Stimulated activated CD4-positive, alpha-beta T cell treated with anti-CD3 and anti-CD28 coated beads, Interleukin-4, amount 100 ng/mL, for 4 hours (primary cell): ENCODE data around the gene FBXO38.
A peak's percentile ranks its signal among the peaks of the same experiment; 100 is the strongest.

Source experiments
- DNase-seq, 2 experiments: peaks; one replicate each; pipeline ENCODE4 v3.0.0-alpha.2; 2020

Gene FBXO38

DNA sequence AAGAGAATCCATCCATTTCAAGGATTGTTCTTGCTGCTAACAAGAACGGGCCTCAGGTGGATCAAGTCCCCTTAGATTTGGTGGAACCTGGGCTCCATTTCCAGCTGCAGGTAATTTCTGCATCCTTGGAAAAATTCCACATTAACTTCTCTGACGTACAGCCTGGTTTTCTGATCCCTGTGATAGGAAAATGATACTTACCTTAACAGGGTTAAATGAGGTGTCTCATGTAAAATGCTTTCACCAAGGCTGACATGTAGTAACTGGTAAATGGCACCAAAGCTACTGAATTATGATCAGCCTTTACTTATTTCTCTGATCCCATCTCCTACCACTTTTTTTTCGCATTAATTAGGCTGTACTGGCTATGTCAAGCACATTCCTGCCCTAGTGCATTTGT is 93.7 kb downstream of the FBXO38 start:
- no peak for DNase-seq

DNA sequence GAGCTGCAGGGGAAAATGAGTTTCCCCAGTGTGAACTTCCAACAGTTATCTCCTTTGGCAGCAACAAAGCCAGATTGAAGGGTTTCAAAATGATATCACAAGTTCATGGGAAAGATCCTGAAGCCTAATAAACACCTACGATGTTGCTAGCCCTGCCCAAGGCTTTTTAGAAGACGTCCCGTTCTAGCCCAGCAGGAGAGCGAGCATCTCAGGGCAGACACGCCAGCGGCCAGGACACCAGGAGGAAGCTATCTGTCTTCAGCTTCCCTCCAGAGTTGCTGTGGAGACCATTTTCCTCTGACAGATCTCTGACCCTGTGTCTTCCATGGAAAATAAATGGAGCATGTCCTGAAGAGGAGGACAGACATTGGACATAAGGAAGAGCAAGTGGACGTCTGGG is 98.4 kb downstream of the FBXO38 start:
- DNase-seq: no peak

DNA sequence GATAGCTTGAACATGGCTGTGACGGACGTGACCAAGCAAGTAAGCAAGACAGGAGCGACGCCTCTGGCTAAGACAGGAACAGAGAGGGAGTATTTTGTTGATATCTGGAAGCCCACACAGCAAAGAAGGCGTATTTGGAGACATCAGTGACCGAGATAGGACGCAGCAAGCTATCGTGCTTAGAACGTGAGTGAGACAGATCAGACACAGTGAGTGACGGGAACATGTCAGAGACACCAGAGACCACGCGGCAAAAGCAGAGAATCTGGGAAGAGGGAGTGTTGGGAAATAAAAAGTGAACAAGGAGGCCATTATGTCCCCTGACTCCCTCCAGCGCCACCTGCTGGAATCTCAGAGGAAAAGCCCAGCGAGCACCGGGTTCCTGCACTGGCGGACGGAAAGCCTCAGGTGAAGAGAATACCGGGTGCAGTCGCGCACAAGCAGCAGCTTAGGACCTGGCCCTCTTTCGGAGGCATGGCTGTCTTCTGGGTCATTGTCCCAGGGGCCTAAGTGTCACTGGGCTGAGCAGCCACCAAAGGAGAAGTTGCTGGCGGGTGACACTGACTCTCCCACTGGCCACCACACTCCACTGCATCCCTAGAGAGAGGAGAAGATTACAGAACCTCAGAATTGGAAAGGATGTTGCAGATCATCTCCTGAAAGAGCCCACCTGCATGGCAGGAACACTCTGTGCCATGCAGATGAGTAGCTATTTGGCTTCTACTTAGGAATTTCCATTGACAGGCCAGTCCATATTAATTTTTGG is 99.1 kb downstream of the FBXO38 start:
- DNase-seq: peak; percentile 36 to 51

DNA sequence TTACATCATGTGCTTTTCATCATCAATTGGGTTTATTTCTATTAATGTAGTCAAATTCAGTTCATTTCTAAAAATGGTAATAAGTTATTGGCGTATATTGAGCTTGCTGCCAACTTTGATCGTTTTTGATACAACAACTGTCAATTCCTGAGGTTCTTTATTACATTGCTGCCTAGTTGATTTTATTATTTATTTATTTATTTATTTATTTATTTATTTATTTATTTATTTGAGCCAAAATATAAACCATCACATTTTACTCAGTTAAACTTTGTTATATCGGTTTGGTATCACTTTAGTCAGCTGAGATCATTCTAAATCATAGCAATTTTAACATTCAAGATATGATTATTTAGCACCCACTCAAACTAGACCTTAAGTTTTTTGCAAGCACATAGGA is 100.0 kb downstream of the FBXO38 start:
- DNase-seq: no peak

DNA sequence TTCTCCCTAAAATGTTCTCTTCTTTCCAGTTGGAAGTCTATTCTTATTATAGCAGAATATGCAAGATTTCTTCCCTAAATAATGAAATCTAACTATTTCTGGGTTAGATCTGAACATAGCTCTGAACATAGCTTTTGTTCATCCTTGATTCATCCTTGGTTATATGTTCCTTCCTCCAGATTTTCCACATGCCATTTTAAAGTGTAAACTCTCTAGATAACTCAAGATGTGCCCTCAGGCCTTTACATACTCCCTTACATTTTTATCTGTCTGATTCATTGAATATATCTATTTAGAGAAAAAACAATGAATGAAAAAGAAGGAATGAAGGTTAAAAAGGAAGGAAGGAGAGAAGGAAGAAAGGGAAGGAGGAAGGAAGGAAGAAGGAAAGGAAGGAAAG is 100.9 kb downstream of the FBXO38 start:
- DNase-seq: no peak

DNA sequence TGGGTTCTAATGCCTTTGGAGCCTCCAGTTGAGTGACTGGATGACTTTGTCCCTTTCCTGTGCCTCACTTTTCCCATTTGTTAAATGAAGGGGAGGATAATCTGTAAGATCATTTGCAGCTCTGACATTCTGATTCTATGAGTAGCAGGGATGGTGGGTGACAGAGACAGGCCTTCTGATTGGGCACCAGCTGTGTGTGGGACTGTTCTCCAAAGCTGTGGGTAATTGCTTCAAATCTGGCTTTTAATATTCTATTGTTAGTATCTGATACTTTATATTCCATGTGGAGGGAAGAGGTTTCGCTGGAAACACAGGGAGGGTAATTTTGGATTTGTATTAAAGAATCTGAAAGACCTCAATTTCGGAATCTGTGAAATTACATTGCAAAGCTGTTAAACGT is 102.7 kb downstream of the FBXO38 start:
- no peak for DNase-seq

DNA sequence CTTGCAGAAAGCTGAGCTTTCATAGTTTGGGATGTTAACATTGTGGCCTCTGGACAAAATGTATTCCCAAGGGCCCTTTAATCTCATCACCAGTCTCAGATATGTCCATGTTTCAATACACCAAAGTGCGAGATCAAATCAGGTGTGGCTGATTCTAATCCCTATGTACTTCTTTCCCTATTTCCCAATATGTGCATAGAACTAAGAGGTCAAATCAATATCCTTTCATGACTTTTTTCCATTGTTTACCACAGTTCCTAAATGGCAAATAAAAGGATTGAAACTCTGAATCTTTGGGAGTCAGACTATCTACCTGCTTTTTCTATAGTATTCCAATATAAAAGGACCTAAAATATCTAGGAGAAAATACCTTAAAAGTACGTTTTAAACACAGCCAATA is 105.0 kb downstream of the FBXO38 start:
- no peak for DNase-seq

DNA sequence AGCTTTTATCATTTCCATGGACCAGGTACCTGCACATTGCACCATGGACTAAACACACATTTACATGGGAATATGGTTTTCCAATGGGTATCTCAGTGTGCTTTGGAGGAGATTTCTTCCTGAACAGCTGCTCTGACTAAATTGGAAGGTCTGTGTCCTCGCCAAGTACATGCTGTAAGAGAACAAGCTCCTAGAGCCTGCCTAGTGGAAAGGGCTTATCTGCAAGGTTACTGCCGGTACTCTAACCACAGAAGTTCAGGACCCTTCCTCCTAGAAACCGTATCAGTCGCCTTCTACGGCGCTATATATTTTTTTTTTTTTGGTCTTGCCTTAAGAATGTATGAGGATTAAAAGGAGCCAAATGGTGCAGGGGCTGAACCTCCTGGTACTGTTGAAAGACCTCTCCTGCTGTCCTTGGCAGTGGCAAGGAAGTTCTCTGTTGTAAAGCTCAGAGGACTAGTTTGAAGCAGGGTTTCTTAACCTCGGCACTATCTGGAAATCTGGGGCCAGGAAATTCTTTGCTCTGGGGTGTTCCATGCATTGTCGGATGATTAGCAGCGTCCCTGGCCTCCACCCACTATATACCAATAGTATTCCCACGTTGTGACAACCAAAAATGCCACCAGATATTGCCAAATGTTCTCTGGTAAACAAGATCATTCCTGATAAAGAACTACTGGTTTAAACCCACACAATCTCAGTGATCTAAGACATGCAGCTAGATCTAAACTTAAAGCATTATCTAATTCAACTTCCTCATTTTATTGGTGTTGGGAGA is 107.4 kb downstream of the FBXO38 start:
- DNase-seq: no peak

DNA sequence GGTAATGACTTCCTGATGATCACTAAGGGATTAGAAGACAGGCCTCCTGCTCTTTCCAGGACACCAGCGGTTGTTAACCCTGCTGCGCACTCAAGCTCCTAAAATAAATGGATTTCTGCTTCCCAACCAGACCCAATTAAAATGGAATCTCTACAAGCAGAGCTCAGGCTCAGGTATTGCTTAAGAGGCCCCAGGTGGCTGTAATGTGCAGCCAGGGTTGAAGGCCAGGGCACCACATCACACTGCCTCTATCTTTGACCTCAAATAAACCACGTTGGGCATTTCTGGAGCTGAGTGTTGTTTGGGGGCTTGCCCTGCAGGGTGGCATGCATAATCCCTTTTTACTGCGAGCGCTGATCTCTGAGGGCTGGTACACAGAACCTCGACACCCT is 108.0 kb downstream of the FBXO38 start:
- no peak for DNase-seq

DNA sequence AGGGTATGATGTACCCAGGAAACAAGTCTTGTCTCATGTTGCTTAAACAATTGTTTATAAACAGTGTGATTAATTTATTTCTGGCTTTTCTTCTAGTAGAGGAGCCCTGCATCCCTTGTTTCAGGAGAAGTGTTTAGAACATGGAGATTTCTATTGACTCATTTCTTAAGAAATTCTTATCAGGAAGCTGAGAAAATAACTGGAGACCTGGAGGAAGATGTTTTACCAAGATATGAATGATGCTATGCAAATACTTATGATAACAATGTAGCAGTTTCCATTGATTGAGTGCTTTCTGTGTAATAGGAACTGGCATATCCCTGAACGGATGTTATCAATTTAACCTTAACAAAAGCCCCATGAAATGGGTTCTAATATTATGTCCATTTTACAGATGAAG is 108.6 kb downstream of the FBXO38 start:
- DNase-seq: no peak
